HG03095 (cell line): ENCODE results near the gene HDAC9.

Source experiments
- ATAC-seq: cut with Tn5 transposase; IDR thresholded peaks from one replicate; pipeline ENCODE4 v1.9.1; 2021; ENCODE audit warnings: moderate library complexity; ENCODE audit not compliant: unreplicated experiment

Gene HDAC9

DNA sequence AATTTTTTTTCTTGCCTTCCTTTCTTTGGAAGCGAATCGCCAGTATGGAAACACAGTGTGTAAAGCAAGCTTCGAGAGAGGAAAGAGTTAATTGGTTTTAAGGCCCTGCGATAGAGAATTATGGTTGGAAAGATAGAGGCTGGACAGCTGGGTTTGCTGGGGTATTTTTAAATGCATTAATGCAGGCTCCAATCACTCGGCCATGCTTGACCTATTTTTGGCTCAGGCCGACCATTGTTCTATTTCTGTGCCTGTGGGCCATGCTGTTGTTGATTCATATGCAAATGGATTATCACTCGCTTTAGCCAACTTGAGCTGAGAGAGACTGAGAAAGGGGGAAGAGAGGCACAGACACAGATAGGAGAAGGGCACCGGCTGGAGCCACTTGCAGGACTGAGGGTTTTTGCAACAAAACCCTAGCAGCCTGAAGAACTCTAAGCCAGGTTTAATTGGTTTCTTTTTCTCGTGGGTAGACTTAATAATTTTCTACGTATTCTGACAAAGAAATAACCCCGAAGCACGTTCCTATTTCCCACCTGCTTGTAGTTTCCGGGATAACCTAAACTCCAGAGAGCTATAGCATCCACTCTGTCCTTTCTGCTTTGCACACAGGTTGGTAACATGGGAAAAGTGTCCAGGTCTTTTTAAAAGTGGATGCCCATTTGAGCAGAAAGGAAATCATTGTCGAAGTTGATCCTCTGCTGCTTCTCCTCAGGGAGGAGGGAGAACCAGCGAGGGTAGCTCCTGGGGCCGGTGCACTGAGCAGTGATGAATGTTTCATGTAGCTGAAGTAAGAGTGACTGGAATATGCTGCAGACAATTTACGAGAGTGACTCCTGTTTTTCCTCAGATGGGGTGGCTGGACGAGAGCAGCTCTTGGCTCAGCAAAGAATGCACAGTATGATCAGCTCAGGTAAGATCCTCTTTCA lies at the start of gene HDAC9:
Gene HDAC9, plus strand, starts transcription at position 338 of the 929 bp plus-strand sequence. Its CDS starts 554 bp downstream, at position 892.
- ATAC-seq, result peak; percentile 87

GRCh38 chr7:18445916-18446520 lies 49.5 kb upstream of the HDAC9 start:
- ATAC-seq, result no peak

- ATAC-seq, result no peak
Measured at GRCh38 chr7:18450019-18450418, 45.5 kb upstream of the HDAC9 start.

GRCh38 chr7:18455606-18456005 lies 39.9 kb upstream of the HDAC9 start:
- no peak for ATAC-seq

- no peak for ATAC-seq
Measured at GRCh38 chr7:18457832-18458231, 37.7 kb upstream of the HDAC9 start.

GRCh38 chr7:18458830-18459229 lies 36.7 kb upstream of the HDAC9 start:
- ATAC-seq, result no peak

DNA sequence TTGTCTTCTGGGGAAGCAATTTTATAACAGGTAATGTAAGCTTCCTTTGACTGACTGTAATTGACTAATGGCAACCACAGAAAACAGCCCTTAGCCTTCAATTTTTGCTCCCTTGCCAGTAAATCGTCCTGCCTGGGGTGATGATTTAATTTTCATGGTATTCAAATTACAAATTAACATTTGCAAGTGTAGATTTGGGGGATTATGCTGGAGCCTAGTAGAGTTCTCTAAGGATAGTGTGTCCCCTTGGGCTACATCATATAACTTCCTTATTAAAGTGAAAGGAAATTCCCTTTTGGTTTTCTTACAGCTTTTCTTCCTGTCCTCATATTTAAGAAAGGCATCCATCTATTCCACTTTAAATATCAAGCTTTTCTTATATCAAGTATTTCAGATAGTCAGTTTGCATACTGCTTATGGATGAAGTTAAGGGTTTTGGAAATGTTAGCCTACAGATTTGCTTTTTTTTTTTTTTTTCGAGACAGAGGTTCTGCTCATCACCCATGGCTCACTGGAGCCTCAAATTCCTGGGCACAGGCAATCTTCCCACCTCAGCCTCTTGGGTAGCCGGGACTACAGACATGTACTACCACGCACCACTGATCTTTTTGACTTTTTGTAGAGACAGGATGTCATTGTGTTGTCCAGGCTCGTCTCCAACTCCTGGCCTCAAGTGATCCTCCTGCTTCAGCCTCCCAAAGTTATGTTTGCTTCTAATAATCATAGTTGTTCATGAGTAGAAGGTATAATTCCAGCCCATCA lies 35.9 kb upstream of the HDAC9 start:
- no peak for ATAC-seq

- peak; percentile 62 for ATAC-seq
Measured at GRCh38 chr7:18461785-18462467, 33.6 kb upstream of the HDAC9 start.

GRCh38 chr7:18464830-18465229 lies 30.7 kb upstream of the HDAC9 start:
- ATAC-seq, result no peak

DNA sequence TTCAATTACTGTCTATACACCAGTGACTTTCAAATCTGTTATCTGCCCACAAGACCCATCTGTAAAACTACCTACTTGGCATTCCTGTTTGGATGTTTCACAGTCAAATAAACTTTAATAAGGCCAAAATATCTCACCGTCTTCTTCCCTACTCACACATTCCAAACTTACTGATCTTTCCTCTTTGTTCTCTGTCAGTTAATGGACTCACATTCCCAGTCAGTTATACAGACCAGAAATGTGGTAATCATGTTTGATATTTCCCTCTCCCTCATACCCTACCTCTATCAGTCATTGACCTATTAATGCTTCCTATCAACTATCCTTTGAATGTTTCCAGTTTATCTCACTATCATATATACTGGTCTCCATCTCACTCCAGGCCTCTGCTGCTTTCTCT lies 28.5 kb upstream of the HDAC9 start:
- ATAC-seq, result no peak

DNA sequence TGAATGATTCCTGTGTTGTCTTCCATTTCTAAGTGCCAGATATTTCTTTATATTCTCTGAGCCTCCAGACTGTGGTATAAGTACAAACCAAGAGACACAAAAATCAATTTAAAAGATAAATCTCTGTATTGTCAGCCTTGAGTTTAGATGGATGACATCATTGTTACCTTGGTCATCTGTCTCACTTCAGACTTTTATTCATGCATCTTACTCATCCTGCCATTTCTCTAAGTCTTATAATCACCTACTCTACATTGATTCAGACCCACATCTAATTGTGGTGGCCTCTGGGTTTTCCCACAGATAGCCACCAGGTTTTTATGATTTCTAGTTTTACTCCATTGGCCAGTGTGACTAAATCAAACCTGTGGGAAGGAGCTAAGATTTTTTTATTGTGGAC lies 26.8 kb upstream of the HDAC9 start:
- ATAC-seq, result no peak

DNA sequence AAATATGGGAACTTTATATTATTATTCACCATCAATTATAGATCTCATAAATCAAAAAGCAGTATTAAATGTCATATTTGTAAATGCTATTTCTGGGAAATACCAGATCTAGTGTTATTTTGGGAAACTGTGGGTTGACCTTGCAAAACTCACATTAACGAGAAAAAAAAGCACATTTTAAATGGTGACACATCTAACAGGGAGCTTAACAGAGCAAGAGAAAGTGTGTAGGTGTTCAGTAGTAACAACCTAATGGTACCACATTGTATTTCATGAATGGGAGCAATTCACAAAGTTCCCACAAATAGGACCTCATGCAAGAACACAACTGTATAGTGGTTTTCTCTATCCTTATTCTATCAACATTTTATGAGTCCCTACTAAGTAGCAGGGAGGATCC lies 26.2 kb upstream of the HDAC9 start:
- no peak for ATAC-seq

- no peak for ATAC-seq
Measured at GRCh38 chr7:18471476-18472160, 23.9 kb upstream of the HDAC9 start.

DNA sequence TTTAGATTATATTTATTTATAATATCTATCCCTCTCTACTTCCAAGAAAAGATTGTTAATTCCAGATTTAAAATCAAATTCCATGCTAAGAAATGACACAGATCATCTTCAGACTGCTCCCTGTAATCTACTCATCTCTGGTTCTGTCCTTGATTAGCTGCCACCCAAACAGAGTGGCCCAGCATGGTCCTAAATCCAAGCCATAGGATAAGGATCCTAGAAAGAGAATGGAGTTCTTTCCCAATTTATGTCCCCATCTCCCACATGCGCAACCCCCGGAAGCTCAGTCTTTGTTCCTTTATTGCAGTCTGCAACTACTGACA lies 23.4 kb upstream of the HDAC9 start:
- ATAC-seq, result no peak

- no peak for ATAC-seq
Measured at GRCh38 chr7:18473119-18473518, 22.4 kb upstream of the HDAC9 start.

GRCh38 chr7:18474944-18475343 lies 20.6 kb upstream of the HDAC9 start:
- no peak for ATAC-seq

GRCh38 chr7:18475488-18475887 lies 20.1 kb upstream of the HDAC9 start:
- no peak for ATAC-seq

DNA sequence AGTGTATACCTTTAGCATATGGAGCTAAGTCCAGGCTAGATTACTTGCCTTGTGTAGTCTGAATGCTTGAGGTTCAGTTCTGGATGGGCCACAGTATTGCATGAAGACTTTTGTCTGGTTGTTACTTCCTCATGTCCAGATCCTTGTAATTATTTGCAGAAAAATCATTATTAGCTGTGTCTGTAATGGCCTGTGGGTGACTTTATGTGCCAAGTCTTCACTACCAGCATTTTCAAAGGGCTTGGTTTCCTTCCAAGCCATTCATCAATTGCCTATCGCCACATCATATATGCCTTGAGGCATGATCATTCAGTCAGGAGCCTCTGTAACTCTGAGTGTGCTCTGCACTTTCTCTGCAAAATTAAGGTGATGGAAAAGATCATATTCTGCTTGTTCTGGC lies 13.8 kb upstream of the HDAC9 start:
- ATAC-seq, result no peak

- no peak for ATAC-seq
Measured at GRCh38 chr7:18488049-18488448, 7.5 kb upstream of the HDAC9 start.

DNA sequence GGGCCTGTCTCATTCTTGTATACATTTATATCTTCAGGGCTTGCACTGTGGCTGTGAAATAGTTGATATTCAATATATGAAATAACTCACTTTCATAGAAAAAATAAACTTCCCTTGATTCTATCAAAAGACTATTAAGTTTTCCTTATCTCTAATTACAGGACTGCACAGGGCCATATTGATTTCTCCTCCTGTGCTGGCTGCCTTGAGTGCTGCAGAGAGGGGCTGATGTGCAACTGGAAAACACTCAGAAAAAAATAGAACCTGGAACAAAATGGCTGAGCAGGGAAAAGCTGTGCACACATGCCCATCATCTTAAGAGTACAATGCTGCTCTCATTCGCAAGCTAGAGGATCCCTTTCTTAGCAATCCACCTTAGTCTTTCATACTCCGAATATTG lies 5.9 kb upstream of the HDAC9 start:
- no peak for ATAC-seq

DNA sequence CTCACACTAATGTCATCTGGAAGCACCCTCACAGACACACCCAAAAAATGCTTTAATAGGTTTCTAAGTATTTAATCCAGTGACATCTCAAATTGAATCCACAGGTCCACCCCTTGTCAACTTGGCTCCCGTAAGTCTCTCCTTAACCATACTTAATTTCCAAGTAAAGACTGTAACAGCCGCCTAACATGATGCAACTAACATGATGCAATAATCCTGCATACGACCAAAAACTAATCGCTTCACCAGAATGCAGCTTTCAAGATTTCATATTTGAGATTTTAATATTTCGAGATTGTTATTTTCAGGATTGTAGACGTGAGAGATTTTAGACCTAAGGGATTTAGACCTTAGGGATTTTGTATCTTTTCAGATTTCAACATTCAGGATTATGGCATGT lies 3.7 kb upstream of the HDAC9 start:
- no peak for ATAC-seq
